ENCODE data around the gene PRPF40A.

DNA sequence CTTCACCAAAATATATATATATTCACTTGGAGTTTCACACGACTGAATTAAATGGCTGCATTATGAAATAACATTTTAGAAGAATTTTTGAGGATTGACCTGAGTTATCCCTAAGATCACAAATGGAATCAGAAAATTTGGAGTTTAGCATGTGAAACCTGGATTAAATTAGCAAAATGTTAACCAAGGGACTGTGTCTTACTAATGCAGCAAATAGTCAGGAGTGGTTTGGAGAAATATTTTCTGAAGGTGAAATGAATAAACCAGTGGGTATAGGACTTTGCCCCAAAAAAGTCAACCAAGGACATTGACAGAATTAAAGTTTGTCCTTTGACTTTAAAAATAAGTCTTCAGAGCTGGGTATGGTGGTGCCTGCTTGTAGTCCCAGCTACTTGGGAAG, 111.2 kb downstream of the PRPF40A start:
- TF ChIP-seq EZH2 (IDR thresholded peaks at IDR 0.05; ENCODE audit: insufficient read depth, poor library complexity, severe bottlenecking) (no peak), EZH2phosphoT487 (IDR thresholded peaks at IDR 0.05; ENCODE audit: insufficient read depth, low read depth) (no peak)
